Central memory CD8-positive, alpha-beta T cell (primary cell): ENCODE results near the gene SLC9A8.

Experiments
- ATAC-seq: fragments of 150-1000 bp; cut with Tn5 transposase; replicated peaks from 2 replicates; pipeline ENCODE4 v1.10.0; 2022; ENCODE audit warnings: mild to moderate bottlenecking, moderate FRiP score, moderate number of reproducible peaks; ENCODE audit not compliant: poor library complexity, severe bottlenecking; ENCODE audit errors: extremely low read depth
- DNase-seq, 2 donors: peaks; one replicate each; pipeline ENCODE4 v3.0.0; 2021; ENCODE audit warnings: low spot score in 2 of 2
- H3K27ac Mint-ChIP-seq: one replicate; pipeline ENCODE4 v1.8.0; 2022; ENCODE audit warnings: low read depth, mild to moderate bottlenecking, moderate library complexity, mixed read lengths
- H3K27me3 Mint-ChIP-seq: one replicate; pipeline ENCODE4 v1.8.0; 2022; ENCODE audit warnings: mixed read lengths
- H3K36me3 Mint-ChIP-seq: one replicate; pipeline ENCODE4 v1.8.0; 2022; ENCODE audit warnings: mild to moderate bottlenecking, moderate library complexity, mixed read lengths; ENCODE audit not compliant: insufficient read depth
- H3K4me1 Mint-ChIP-seq: one replicate; pipeline ENCODE4 v1.8.0; 2022; ENCODE audit warnings: mixed read lengths
- H3K4me3 Mint-ChIP-seq: one replicate; pipeline ENCODE4 v1.8.0; 2022; ENCODE audit warnings: mild to moderate bottlenecking, moderate library complexity, mixed read lengths
- H3K9me3 Mint-ChIP-seq: one replicate; pipeline ENCODE4 v1.8.0; 2022; ENCODE audit warnings: mixed read lengths

Gene SLC9A8

DNA sequence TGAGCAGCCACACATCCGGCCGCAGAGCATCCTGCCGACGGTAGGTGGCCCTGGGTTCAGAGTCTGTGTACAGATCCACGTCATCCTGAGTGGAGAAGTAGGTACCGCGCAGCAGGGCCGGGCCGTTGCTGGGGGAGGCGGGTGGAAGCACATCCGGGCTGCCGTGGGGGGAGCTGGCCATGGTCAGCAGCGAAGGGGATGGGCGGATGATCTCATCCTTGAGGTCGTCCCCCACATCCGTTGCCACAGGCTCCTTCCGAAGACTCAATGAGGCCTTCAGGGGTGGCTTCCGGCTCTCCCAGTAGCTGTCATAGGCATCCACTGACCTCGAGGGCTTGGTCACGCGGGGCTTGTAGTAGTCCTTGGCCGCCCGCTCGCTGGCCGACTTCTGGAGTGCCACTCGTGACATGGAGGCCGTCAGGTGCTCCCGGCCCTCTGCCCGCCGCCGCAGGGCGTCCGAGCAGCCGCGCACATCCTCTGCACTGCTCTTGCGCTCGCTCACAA is 93.5 kb downstream of the SLC9A8 start:
- H3K9me3 Mint-ChIP-seq, result no peaks in the 10 kb centered on the region
- no peak overlapping the region for H3K4me3 Mint-ChIP-seq
- DNase-seq (no peak), ATAC-seq (no peak)
- H3K4me1 Mint-ChIP-seq, result peaks cover 5% of the 10 kb centered on the region
- H3K36me3 Mint-ChIP-seq, result peaks cover 34% of the 10 kb centered on the region
- H3K27ac Mint-ChIP-seq, result no peak overlapping the region
- no peaks in the 10 kb centered on the region for H3K27me3 Mint-ChIP-seq

GRCh38 chr20:49906615-49907154 is 94.1 kb downstream of the SLC9A8 start:
- peaks cover 5% of the 10 kb centered on the region for H3K4me1 Mint-ChIP-seq
- H3K27me3 Mint-ChIP-seq, result no peaks in the 10 kb centered on the region
- H3K36me3 Mint-ChIP-seq, result peaks cover 34% of the 10 kb centered on the region
- no peak for ATAC-seq
- H3K9me3 Mint-ChIP-seq, result no peaks in the 10 kb centered on the region
- H3K4me3 Mint-ChIP-seq, result no peak overlapping the region
- no peak overlapping the region for H3K27ac Mint-ChIP-seq
- DNase-seq, result no peak

DNA sequence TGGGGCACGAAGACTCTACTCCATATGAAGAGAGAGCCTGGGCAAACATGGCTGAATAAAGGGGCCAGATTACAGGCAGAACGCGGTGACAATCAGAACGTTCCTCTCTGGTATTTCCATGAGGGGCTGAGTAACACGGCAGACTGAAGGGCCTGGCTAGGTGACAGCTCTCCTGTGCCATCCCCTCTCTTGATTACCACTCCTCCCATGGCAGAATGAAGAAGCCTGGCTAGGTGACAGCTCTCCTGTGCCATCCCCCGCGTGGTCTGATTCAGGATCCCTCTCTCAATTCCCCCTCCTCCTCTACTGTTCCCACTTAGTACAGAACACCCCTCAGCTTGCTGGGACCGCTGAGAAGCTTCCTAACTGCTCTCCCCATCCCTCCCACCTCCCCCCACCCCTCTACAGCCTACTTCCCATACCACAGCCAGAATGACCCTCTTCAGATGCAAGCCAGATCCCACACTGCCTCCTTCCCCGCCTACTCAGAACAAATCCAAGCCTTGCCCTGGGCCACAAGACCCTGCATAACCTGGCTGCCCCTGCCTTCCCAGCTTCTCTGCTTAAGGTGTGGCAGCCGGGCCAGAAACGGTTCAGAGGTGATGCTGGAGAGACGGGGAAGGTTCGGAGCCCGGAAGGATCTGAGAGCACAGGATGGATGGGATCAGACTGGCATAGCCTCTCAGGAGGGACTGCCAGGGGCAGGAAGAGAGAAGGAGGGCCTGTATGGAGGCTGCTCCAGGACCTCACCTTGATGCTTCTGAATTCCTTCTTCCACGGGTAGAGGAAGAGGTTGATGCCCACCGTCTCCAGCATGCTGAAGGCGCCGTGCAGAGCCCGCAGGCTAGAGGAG is 95.0 kb downstream of the SLC9A8 start:
- H3K27me3 Mint-ChIP-seq, result no peaks in the 10 kb centered on the region
- peaks cover 5% of the 10 kb centered on the region for H3K4me1 Mint-ChIP-seq
- H3K27ac Mint-ChIP-seq, result no peak overlapping the region
- DNase-seq (no peak), ATAC-seq (no peak)
- no peaks in the 10 kb centered on the region for H3K9me3 Mint-ChIP-seq
- H3K36me3 Mint-ChIP-seq, result peaks cover 34% of the 10 kb centered on the region
- H3K4me3 Mint-ChIP-seq, result no peak overlapping the region

GRCh38 chr20:49908258-49908565 is 95.6 kb downstream of the SLC9A8 start:
- Mint-ChIP-seq H3K36me3 (peaks cover 32% of the 10 kb centered on the region), H3K27me3 (no peaks in the 10 kb centered on the region)
- ATAC-seq, result no peak

DNA sequence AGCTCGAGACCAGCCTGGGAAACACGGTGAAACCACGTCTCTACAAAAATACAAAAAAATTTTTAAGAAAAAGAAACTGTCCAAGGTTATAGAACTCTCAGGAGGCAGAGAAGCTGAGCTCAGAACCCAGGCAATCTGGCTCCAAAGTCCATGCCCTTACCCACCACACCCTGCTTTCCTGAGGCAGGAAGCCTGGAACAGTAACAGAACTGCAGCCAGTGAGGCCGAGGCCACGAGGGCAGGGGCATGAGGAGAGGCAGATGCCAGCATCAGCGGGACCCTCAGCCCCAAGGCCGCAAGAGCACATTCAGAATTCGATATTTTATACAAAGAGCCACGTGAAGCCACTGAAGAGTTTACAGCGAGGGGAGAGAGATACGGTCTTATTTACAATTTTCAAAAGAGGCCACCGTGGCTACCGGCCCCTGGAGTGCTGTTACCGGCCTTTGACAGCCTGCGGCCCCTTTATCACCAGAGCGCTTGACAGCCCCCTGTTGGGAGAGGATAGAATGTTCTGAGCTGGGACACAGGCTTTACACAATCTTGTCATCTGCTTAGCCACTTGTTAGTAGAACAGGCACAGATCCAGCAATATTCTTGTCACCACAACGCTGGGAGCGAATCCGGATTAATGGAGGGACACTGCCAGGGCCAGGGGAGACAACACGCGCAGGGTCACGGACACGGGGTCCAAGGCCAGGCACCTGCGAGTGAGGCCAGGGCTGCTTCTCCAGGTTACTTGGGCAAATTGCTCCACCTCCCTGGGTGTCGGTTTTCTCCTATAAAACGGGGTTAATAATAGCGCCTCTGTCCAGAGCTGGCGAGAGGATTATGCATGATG is 97.1 kb downstream of the SLC9A8 start:
- Mint-ChIP-seq H3K9me3 (no peaks in the 10 kb centered on the region), H3K4me3 (no peak overlapping the region), H3K27me3 (no peaks in the 10 kb centered on the region), H3K4me1 (peaks cover 15% of the 10 kb centered on the region), H3K27ac (peak overlapping the region; percentile 78), H3K36me3 (peaks cover 29% of the 10 kb centered on the region)
- ATAC-seq (no peak), DNase-seq (no peak)

More at GRCh38 chr20:49908258-49908565, 95.6 kb downstream of the SLC9A8 start:
- Mint-ChIP-seq H3K4me3 (no peak overlapping the region), H3K27ac (peak overlapping the region; percentile 73), H3K4me1 (peaks cover 5% of the 10 kb centered on the region), H3K9me3 (no peaks in the 10 kb centered on the region)
- DNase-seq, result no peak

DNA sequence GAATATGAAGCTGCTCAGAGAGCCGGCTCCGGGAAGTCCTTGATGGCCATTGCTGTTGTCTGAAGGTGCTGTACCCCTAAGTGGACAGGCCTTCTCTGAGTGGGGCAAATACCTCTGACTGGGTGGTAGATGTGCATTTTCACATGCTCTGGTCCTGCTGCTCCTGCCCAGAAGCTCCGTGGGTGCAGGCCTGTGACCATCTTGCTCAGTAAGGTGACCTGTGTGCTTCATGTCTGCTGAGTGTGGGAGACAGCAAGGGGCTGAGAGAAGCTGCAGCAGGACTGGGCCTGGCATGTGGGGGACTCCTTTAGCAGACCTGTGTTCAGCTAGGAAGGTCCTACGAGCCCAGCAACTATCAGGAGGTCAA is 97.7 kb downstream of the SLC9A8 start:
- no peak overlapping the region for H3K4me3 Mint-ChIP-seq
- no peaks in the 10 kb centered on the region for H3K27me3 Mint-ChIP-seq
- peaks cover 19% of the 10 kb centered on the region for H3K4me1 Mint-ChIP-seq
- H3K9me3 Mint-ChIP-seq, result no peaks in the 10 kb centered on the region
- ATAC-seq (no peak), DNase-seq (no peak)
- peaks cover 30% of the 10 kb centered on the region for H3K36me3 Mint-ChIP-seq
- H3K27ac Mint-ChIP-seq, result no peak overlapping the region

- no peak for ATAC-seq
- peak overlapping the region; percentile 95 for H3K4me3 Mint-ChIP-seq
- H3K4me1 Mint-ChIP-seq, result peaks cover 38% of the 10 kb centered on the region
- peaks cover 30% of the 10 kb centered on the region for H3K36me3 Mint-ChIP-seq
- DNase-seq, result no peak
- H3K27ac Mint-ChIP-seq, result peak overlapping the region; percentile 100
- no peaks in the 10 kb centered on the region for H3K9me3 Mint-ChIP-seq
- H3K27me3 Mint-ChIP-seq, result no peaks in the 10 kb centered on the region
Observed at GRCh38 chr20:49913399-49914047, 100.9 kb downstream of the SLC9A8 start.

DNA sequence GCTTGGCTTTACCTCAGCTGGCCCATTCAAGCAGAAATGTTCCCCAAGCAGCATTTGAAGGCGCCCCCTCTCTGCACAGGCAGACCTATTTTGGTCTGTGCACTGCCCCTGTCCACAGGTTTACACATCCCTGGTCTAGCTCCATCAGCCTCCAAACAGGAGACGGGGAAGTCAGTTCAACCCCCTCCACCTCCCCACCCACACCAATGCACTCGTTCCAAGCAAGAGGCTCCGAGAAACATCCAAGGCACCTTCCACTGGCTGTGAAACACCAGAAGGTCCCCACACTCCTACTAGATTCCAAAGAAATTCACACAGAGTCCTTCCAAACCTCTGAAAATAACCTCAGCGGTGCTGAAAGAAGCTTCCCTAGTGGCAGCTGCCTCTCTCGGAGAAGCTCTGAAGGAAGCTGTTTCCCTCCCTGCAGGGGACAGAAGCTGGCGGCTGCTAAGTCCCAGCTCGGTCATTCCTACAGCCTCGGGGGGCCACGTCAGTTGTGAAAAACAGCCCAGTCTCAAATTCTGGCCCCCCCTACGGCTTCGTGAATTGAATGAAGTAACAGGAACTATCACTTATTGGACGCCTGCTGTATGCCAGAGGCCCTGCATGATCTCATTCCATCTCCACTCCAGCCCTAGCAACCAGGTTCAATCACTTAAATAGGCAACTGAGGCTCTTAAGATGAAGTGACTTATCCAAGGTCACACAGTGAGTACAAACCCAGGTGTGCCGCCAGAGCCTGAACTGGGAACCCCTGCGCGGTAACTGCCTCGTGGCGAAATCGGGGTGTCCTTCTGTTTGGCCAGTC is 101.9 kb downstream of the SLC9A8 start:
- ATAC-seq (peak; percentile 11), DNase-seq (peak; percentile 24 to 30)
- Mint-ChIP-seq H3K36me3 (peaks cover 27% of the 10 kb centered on the region), H3K4me3 (peak overlapping the region; percentile 95), H3K27me3 (no peaks in the 10 kb centered on the region), H3K9me3 (no peaks in the 10 kb centered on the region), H3K27ac (peak overlapping the region; percentile 100), H3K4me1 (peaks cover 38% of the 10 kb centered on the region)

- ATAC-seq, result peak; percentile 70
Observed at GRCh38 chr20:49915118-49915379, 102.4 kb downstream of the SLC9A8 start.

DNA sequence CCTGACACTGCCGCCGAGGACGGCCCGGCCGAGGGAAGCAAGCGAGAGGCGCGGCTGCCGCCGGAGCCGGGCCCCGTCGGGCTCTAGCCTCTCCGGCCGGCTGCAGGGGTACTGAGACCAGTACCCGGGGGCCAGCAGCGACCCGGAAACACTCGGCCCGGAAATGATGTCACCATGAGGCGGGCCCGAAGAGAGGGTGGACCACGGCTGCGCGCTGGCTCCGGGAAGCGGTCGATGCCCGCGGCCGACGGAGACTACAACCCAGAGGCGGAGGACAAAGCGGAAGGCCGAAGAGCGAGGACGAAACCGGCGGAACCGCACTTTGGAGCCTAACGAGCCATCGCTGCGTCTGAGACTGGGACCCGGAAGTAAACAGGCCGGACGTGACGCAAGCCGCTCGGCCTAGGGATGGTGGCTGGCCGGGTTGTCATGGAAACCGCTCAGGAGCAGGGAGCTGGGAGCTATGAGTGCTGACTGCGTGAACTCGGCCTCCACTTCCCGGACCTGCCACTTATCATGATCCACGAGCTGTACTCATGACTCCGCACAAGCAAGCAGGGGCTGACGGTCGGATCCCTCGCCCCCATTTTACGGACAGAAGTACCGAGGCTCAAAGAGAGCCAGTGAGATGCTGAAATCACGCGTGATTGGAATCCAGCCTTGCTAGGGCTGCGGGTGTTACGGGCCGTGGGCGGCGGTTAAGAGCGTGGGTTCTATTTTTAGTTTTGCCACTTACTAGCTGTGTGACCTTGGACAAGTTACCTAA is 102.9 kb downstream of the SLC9A8 start, which contains the start of gene SPATA2:
Gene SPATA2, minus strand, starts transcription at position 150 of the 766 bp plus-strand sequence. CDS start 7,039 bp downstream, outside the sequence.
- Mint-ChIP-seq H3K36me3 (peaks cover 24% of the 10 kb centered on the region), H3K27me3 (no peaks in the 10 kb centered on the region), H3K27ac (peak within 1 kb of the TSS; percentile 100), H3K9me3 (no peaks in the 10 kb centered on the region), H3K4me1 (peaks cover 34% of the 10 kb centered on the region), H3K4me3 (peak within 1 kb of the TSS; percentile 95)
- peak; percentile 88 to 92 for DNase-seq
- peak; percentile 78 for ATAC-seq

More at GRCh38 chr20:49915118-49915379, 102.4 kb downstream of the SLC9A8 start:
- H3K27me3 Mint-ChIP-seq, result no peaks in the 10 kb centered on the region
- peaks cover 38% of the 10 kb centered on the region for H3K4me1 Mint-ChIP-seq
- H3K27ac Mint-ChIP-seq, result peak overlapping the region; percentile 100
- peaks cover 24% of the 10 kb centered on the region for H3K36me3 Mint-ChIP-seq
- DNase-seq, result no peak
- no peaks in the 10 kb centered on the region for H3K9me3 Mint-ChIP-seq
- H3K4me3 Mint-ChIP-seq, result peak overlapping the region; percentile 95
